Retinal pigment epithelial cell (primary cell): ENCODE measurements around the gene CCDC148.
"Not testable (repeated sequence)": the region's sequence is repeated elsewhere in the genome, so short reads cannot be mapped to it uniquely, and the experiment has no call there.

Experiments
- DNase-seq: peaks from one replicate; pipeline ENCODE4 v3.0.0-alpha.2; 2010; ENCODE audit warnings: low read depth
- H3K4me3 ChIP-seq: 2 replicates; pipeline ENCODE4 v1.5.1; 2011; ENCODE audit warnings: mild to moderate bottlenecking, low read length, control low read depth, moderate library complexity
- CTCF ChIP-seq: conservative IDR thresholded peaks from 2 replicates; pipeline ENCODE4 v1.5.1; 2011; ENCODE audit warnings: low read depth, low read length, control low read depth, inconsistent platforms

Gene CCDC148

GRCh38 chr2:158242280-158242679 lies 214.3 kb downstream of the CCDC148 start:
- DNase-seq = no peak
- TF ChIP-seq CTCF = no peak
- no peak overlapping the region for H3K4me3 ChIP-seq

DNA sequence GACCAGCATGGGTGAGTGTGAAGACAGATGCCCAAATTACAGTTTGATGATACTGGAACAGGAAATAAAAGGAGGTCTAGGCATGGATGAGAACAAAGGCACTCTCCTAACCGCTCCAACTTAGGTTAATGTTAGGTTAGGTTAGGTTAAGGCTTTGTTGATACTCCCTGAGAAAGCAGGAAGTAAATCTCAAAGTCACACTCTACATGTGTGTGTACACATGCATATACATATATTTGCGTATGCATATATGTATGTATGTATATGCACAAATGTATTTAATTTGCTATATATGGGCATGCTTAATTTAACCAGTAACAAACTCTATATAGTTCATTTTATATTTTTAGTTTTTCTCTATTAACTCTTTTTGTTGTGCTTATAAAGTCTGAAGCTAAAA lies 215.6 kb downstream of the CCDC148 start:
- no peak for DNase-seq
- no peak for TF ChIP-seq CTCF
- no peak overlapping the region for H3K4me3 ChIP-seq

DNA sequence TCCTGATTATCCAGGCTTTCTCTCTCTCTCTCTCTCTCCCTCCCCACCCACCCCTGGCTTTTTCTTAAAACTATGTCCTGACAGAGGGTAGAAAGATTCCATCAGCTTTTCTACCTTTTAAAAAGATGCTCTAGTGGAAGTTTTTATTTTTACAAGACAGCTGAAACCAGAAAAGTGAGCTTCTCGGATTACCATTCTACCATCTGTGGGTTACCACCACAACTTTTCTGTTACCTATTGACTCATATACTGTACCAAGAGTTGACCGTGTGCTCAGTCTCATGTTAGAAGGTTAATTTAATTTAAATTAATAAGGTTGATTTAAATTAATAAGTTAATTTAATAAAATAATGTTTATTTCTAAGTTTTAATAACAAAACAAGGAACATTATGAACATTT lies 217.3 kb downstream of the CCDC148 start:
- no peak for DNase-seq
- TF ChIP-seq CTCF = no peak
- H3K4me3 ChIP-seq = no peak overlapping the region

DNA sequence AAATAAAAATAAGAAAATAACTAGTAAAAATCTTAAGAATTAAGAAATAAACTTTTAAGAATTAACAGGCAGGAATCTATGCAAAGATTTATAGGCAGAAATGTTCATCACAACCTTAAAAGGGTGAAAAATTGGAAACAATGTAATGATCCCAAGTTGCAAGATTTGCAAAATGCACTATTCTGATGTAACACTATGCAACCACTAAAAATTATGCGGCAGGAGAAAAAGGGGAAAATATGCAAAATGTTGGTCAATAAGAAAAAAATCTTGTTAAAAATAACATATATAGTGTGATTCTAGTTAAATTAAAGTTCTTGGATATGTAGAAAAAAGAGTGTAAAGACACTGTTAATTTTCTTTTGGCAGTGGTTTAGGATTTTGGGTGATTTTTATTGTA lies 222.1 kb downstream of the CCDC148 start:
- TF ChIP-seq CTCF = no peak
- no peak overlapping the region for H3K4me3 ChIP-seq
- no peak for DNase-seq

- DNase-seq = peak; percentile 14
- H3K4me3 ChIP-seq = no peak overlapping the region
- TF ChIP-seq CTCF = no peak
These were observed 224.1 kb downstream of the CCDC148 start for GRCh38 chr2:158232476-158232875.

DNA sequence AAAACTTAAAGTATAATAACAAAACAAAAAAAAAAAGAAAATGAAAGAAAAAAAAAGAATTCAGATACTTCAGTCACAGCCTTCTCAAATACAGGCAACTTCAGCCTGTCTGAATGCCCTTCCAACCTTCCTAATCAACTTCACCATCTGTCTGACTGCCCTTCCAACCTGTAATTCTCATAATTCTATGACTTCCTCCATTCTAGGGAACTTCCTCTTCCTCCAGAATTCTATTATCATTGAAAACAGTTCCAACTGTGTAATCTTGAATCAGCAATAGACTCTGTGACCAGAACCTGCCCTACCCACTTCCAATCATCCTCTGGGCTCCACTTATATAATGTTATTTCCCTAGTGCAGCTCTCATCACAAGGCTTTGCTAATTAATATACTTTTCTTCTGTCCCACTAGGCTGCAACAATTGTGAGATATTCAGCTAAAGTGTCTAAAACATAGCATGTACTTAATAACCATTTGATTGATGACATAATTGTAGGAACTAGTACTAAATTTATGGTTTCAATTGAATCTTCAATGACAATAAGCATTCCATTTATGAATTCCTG lies 227.5 kb downstream of the CCDC148 start:
- DNase-seq = no peak
- no peak for TF ChIP-seq CTCF
- H3K4me3 ChIP-seq = no peak overlapping the region

GRCh38 chr2:158223066-158223465 lies 233.5 kb downstream of the CCDC148 start:
- DNase-seq, H3K4me3 ChIP-seq: not testable (repeated sequence)
